Left ventricle myocardium inferior (tissue), 1 donor: ENCODE measurements around the gene MAPK11. TPM values are rescaled to one million over a fixed set of nuclear protein-coding genes. Genes with fewer than 3 reads are reported as not detected.

Source experiments
- DNase-seq: peaks from one replicate; pipeline ENCODE4 v3.0.0-alpha.2; 2020
- H3K27ac ChIP-seq: fragments of 200-600 bp; replicated peaks from 2 replicates; pipeline ENCODE4 v1.8.0; 2021
- H3K27me3 ChIP-seq: fragments of 200-600 bp; 2 replicates; pipeline ENCODE4 v1.8.0; 2021; ENCODE audit warnings: low read depth
- H3K36me3 ChIP-seq: fragments of 200-600 bp; 2 replicates; pipeline ENCODE4 v1.8.0; 2021
- H3K4me1 ChIP-seq: fragments of 200-600 bp; 2 replicates; pipeline ENCODE4 v1.8.0; 2021
- H3K4me3 ChIP-seq: fragments of 200-600 bp; 2 replicates; pipeline ENCODE4 v1.8.0; 2021; ENCODE audit warnings: mild to moderate bottlenecking, moderate library complexity
- H3K9me3 ChIP-seq: fragments of 200-600 bp; replicated peaks from 2 replicates; pipeline ENCODE4 v1.8.0; 2021
- intact Hi-C: fragments of 100-400 bp; cut with micrococcal nuclease; formaldehyde crosslinking; loops from one replicate; pipeline ENCODE4 v1.11.0; 2022
- total RNA-seq: library from RNA; stranded (reverse); fragmentation: NEBNext Ultra II Directional; extraction: Animal tissue kit (Norgen Biotek cat#: 25700); gene quantifications from one replicate; pipeline ENCODE4 v1.2.1, GENCODE V29; 2021
- TF ChIP-seq, protein P1 (sequence below): fragments of 200-600 bp; IDR thresholded peaks from 2 replicates; pipeline ENCODE4 v1.8.0; 2021; ENCODE audit warnings: antibody characterized with exemption, mild to moderate bottlenecking, borderline replicate concordance
- donor health status: DM: no; HTN: yes; CAD: no; lungs with severe emphysema.

The MAPK11 gene
- total RNA-seq, 1 donor from 2014 or later, result 7.8 TPM

DNA sequence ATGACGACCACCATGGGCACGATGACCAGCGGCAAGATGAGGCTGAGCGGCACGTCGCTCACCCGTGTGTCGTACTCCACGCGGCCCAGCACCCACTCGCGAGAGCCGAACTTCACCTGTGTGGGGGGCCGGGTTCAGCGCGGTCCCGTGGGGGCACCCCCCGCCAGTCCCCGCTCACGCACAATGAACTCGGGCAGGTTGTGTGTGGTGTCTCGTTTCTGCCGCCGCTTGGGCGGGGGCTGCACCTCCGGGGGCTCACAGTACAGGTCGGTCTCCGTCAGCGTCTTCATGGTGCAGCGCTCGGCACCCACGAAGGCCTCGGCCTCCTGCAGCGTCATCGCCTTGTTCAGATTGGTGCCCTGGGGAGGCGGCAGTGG, 11.2 kb upstream of the MAPK11 start:
- Histone ChIP-seq H3K4me1 (peaks cover 16% of the 10 kb centered on the region), H3K36me3 (peaks cover 91% of the 10 kb centered on the region), H3K4me3 (no peak overlapping the region), H3K9me3 (no peaks in the 10 kb centered on the region), H3K27ac (peak overlapping the region; percentile 66), H3K27me3 (no peaks in the 10 kb centered on the region)
- intact Hi-C loops, result no loop called here
- TF ChIP-seq, protein P1, sequence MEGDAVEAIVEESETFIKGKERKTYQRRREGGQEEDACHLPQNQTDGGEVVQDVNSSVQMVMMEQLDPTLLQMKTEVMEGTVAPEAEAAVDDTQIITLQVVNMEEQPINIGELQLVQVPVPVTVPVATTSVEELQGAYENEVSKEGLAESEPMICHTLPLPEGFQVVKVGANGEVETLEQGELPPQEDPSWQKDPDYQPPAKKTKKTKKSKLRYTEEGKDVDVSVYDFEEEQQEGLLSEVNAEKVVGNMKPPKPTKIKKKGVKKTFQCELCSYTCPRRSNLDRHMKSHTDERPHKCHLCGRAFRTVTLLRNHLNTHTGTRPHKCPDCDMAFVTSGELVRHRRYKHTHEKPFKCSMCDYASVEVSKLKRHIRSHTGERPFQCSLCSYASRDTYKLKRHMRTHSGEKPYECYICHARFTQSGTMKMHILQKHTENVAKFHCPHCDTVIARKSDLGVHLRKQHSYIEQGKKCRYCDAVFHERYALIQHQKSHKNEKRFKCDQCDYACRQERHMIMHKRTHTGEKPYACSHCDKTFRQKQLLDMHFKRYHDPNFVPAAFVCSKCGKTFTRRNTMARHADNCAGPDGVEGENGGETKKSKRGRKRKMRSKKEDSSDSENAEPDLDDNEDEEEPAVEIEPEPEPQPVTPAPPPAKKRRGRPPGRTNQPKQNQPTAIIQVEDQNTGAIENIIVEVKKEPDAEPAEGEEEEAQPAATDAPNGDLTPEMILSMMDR, result no peak
- no peak for DNase-seq

DNA sequence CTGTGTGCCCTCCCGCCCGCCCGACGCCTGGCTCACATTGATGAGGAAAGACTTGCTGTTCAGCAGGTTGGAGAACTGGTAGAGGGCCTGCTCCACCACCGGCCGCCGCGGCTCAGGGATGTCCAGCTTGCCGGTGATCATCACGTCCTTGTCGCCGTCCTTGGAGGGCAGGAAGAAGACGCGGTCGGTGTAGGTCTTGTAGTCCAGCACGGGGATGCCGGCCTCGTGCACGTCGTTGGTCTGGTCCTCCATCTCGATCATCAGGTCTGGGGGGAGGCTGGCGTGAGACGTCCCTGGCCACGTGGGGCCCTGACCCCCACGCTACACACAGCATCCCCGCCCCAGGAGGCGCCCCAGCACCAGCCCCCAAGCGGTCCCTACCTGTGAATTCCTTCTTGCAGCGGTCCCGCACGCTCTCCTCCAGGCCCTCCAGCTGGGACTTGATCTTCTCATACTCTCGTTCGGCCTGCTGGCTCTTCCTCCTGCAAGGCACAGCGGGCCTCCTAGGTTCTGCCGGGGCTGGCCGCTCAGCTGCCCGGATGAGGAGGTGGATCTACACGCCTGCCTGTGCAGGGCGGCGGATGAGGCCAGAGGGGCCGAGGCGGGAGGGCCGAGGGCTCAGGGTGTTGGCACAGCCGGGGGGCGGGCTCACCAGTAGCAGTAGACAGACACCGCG, 10.7 kb upstream of the MAPK11 start:
- peaks cover 16% of the 10 kb centered on the region for H3K4me1 ChIP-seq

DNA sequence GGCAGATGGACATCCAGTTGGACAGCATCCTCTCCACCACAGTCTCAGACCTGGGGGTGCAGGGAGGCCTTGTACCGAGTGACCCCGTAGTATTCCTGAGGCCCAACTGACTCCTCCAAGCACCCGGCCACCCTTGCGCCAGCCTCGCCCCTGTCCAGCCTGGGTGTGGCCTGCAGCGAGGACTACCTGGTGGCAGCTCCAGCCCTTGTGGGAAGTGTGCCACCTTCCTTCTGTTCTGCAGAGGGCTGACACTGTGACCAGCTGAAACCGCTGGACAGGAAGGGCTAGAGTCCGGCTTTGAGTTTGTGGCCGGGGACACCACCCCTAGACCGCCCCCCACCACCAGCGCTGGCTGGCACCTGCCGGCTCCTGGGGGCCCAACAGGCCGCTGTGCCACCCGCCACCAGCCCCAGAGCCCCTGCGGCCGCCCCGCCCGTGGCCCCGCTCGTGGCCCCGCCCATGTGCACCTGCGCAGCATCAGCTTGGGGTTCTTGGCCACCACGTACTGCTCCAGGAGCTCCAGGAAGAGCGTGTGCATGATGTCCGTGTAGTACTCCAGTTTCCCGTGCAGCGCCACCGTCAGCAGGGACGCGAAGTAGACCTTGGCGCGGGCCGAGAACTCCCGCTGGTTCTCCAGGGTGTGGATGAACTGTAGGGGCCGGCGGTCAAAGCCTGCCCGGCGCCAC, 10.0 kb upstream of the MAPK11 start:
- Histone ChIP-seq H3K4me1 (peaks cover 17% of the 10 kb centered on the region), H3K9me3 (no peaks in the 10 kb centered on the region), H3K27ac (no peak overlapping the region), H3K36me3 (peaks cover 93% of the 10 kb centered on the region), H3K4me3 (no peak overlapping the region), H3K27me3 (no peaks in the 10 kb centered on the region)
- TF ChIP-seq, protein P1, result no peak
- intact Hi-C loops, result no loop called here
- DNase-seq, result no peak

More for the DNA sequence above, 10.7 kb upstream of the MAPK11 start:
- Histone ChIP-seq H3K9me3 (no peaks in the 10 kb centered on the region), H3K27me3 (no peaks in the 10 kb centered on the region), H3K27ac (peak overlapping the region; percentile 66), H3K36me3 (peaks cover 90% of the 10 kb centered on the region), H3K4me3 (no peak overlapping the region)
- intact Hi-C loops, result no loop called here
- no peak for DNase-seq
- TF ChIP-seq, protein P1, result no peak

DNA sequence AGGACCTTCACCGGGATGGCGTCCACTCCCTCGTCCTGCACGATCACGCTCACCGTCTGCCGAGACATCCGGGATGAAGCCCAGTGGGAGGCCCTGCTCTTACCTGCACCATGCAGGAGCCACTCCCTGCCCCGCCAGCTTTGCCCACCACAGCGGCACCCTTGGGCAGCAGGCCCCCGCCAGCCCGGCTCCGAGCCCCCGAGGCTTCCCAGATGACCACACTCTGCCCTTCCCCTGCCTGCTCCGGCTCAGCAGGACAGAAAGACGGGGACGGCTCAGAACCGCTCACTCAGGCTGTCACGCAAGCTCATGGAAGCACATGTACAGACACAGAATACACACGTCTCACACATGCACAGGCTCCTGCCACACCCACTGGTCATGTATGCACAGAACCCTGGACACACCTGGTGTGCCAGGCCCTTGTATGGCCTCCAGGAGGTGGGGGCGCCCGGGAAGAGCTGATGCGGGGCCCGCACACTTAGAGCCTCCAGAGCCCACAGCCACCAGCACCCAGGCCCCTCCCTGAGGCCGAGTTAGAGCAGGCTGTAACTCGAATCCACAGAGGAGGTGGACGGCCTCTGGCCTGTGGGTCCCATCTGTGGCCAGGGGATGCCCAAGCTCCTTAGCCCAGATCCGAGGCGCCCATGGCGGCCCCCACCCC, 8.9 kb upstream of the MAPK11 start:
- Histone ChIP-seq H3K27ac (no peak overlapping the region), H3K4me1 (peaks cover 24% of the 10 kb centered on the region), H3K36me3 (peaks cover 90% of the 10 kb centered on the region), H3K4me3 (no peak overlapping the region), H3K9me3 (no peaks in the 10 kb centered on the region), H3K27me3 (no peaks in the 10 kb centered on the region)
- no peak for DNase-seq
- intact Hi-C loops, result no loop called here
- TF ChIP-seq, protein P1, result no peak

DNA sequence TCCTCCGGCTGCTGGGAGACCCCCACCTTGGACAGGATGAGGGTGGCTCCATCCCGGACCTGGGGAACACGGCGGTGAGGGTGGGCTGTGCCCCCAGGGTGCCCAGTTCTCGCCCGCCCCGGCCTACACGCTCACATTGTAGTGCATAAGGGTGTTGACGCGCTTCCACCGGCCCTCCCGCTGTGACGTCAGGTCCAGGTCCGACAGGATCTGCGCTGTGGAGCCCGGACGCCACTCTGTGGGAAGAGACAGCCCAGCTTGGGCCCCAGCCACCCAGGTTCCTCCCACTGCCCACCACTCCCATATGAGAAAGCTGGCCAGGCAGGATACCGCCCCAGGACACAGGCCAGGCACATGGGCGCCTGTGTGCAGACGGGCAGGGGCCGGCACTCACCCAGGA, 8.3 kb upstream of the MAPK11 start:
- Histone ChIP-seq H3K4me1 (peaks cover 29% of the 10 kb centered on the region), H3K4me3 (no peak overlapping the region), H3K27me3 (no peaks in the 10 kb centered on the region), H3K27ac (no peak overlapping the region), H3K36me3 (peaks cover 85% of the 10 kb centered on the region), H3K9me3 (no peaks in the 10 kb centered on the region)
- TF ChIP-seq, protein P1, result no peak
- DNase-seq, result no peak
- intact Hi-C loops, result no loop called here
